Measurements from ENCODE around the gene TMEM247.
"Not testable (repeated sequence)": the region's sequence is repeated elsewhere in the genome, so short reads cannot be mapped to it uniquely, and the experiment has no call there.

TMEM247 gene

DNA sequence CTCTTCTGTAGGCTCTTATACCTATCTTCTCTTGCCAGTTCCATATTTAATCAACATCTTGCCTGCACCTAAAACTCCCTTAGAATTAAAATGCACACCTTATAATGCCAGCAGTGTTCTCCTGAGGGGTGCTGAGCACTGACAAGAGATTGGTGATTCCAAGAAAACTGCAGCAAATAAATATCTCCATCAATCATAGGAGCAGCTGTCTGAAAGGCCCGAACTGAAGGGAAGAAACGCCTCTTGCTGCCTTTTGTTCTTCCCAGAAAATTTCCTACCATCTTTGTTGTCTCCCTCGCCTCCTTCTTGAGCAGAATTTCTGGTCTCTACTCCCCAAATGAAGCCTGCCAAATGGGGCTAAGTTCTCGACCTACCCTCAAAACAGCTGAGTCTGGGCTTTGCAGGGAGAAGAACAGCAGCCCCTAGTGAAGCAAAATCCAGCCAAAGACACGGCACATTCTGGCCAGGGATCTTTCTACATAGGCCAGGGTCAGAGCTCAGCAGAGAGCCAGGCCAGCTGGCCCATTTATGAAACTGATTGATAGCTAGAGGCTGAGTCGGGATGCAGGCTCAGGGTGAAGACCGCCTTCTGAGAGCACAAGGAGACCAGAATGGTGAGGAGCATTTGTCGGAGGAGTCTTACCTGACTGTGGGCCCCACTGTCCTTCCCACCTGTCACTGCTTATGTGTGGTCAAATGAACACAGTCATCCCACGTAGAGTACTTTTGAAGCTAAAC is 20.4 kb upstream of the TMEM247 start:
- no peak for DNase-seq (ENCODE audit: low read depth in 2 of 2)

GRCh38 chr2:46459694-46460093 is 19.7 kb upstream of the TMEM247 start:
- no peak for DNase-seq (ENCODE audit: low read depth in 2 of 2)

GRCh38 chr2:46460241-46460921 is 19.0 kb upstream of the TMEM247 start:
- no peak for DNase-seq (ENCODE audit: low read depth in 2 of 2)

DNA sequence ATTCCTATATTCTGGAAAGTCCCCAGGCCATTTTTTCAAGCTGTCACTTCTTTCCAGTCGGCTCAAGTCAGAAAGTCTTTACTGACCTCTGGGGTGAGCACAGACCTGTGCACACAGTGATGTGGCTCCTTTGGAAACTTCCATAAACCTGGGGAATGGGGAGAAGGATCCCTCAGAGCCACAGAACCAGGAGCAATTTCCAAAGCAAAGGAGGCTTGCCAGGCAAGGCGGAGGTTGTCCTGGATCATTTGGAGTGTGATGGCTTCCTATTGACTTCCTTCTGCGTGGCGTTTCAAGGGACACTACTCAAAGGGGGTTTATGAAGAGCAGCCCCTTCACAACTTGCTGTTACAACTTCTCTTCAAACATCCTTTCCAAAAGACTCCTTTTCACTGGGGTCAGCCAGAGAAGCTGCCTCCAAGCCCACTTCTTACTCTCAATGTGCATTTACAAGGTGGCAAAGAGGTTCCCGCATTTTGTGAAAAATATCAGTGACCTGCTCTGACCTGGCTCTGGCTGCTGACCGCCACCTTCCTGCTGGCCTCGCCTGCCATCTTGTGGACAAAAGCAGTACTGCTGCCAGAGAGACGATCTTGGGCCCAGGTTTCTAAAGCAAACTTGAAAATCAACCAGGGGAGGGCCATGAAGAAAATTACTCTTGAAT is 18.2 kb upstream of the TMEM247 start:
- peak; percentile 67 to 76 for DNase-seq (ENCODE audit: low read depth in 2 of 2)

DNA sequence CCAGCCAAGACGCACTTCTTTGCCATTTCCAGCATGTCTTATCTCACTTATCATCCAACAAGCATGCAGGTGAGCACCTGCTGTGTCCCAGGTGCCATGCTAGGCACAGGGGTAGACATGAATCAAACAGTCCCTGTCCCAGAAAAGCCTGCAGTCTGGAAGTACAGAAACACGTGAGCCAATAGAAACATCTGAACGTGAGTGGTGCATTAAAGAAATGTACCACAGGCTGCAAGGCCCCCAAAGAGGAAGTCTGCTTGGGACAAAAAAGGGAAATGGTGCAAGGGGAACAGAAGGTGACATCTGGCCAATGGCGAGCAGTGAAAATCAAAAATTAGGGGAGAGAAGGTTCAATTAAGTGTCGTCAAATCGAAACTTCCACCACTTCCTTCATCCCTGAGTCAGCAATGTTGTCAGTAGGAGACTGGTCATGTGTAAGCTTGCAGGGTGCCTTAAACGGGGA is 17.6 kb upstream of the TMEM247 start:
- no peak for DNase-seq (ENCODE audit: low read depth in 2 of 2)

- no peak for DNase-seq (ENCODE audit: low read depth in 2 of 2)
These were observed 16.4 kb upstream of the TMEM247 start for GRCh38 chr2:46462936-46463335.

DNA sequence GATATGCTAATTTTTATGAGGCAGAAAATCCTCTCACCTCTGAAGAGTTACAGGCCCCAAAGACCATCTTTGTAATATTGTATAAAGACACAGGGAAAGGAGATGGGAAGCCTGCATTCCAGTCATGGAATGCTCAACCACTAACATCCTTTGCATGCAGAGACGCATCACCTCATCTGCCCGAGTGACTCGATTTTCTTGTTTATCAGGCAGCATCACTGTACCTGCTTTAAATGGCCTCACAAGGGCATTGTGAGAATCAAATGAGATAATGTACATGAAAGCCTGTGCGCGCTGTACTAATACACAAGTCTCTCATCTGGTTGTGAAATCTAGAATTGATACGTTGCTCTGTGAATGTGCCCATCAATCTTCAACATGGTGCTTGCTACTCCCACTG is 10.2 kb upstream of the TMEM247 start:
- DNase-seq (ENCODE audit: low read depth in 2 of 2), result no peak

- DNase-seq (ENCODE audit: low read depth in 2 of 2), result no peak
These were observed 9.7 kb upstream of the TMEM247 start for GRCh38 chr2:46469700-46470099.

DNA sequence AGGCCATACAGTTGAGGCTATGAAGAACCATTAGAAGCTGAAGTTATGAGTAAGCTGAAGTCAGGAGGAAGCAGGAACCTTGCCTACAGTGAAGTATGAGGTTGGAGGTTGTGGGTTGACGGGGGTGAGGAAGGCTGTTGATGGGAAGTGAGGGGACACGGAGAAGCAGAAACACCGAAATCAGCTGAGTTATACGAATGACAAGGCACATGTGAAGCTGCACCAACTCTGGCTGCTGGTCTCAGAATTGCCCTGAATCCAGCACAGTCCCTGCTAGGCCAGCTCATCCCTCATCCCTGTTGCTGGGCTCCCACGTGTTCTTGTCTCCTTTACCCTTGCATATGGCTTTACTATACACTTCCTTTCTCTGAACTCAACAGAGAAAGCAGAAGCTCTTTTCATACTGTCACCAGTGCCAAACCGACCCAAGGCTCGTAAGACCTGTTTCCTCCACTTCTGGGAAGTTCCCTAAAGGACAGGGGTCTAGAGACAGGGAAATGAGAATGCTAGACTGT is 9.2 kb upstream of the TMEM247 start:
- no peak for DNase-seq (ENCODE audit: low read depth in 2 of 2)

DNA sequence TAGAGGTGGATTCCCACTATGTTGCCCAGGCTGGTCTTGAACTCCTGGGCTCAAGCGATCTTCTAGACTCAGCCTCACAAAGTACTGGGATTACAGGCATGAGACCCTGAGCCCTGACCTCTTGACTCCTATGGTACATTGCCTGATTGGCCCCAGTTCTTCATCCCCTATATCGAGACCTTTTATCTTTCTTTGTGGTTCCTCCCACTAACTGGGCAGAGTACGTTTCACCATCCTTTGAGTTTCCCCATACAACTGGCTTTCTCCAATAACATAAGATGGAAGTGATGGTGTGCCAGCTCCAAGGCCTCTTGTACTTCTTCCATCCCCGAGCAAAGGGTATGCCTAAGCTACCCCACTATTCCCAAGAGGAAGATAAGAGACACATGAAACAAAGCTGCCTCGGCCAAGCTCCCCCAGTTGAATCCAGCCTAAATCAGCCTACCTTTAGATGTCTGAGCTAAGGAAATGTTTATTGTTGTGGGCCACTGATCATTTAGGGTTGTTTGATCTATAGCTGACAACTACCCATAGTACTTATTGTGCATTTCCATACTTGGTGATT is 8.3 kb upstream of the TMEM247 start:
- DNase-seq (ENCODE audit: low read depth in 2 of 2), result no peak

- DNase-seq (ENCODE audit: low read depth in 2 of 2), result no peak
These were observed 7.7 kb upstream of the TMEM247 start for GRCh38 chr2:46471697-46472096.

DNA sequence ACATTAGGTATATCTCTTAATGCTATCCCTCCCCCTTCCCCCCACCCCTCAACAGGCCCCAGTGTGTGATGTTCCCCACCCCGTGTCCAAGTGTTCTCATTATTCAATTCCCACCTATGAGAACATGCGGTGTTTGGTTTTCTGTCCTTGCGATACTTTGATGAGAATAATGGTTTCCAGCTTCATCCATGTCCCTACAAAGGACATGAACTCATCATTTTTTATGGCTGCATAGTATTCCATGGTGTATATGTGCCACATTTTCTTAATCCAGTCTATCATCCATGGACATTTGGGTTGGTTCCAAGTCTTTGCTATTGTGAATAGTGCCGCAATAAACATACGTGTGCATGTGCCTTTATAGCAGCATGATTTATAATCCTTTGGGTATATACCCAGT is 7.2 kb upstream of the TMEM247 start:
- not testable (repeated sequence) for DNase-seq (ENCODE audit: low read depth in 2 of 2)

DNA sequence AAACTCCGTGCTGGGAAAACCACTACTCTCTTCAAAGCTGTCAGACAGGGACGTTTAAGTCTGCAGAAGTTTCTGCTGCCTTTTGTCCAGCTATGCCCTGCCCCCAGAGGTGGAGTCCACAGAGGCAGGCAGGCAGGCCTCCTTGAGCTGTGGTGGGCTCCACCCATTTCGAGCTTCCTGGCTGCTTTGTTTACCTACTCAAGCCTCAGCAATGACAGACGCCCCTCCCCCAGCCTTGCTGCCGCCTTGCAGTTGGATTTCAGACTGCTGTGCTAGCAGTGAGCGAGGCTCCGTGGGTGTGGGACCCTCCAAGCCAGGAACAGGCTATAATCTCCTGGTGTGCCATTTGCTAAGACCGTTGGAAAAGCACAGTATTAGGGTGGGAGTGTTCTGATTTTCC is 1.9 kb upstream of the TMEM247 start:
- not testable (repeated sequence) for DNase-seq (ENCODE audit: low read depth in 2 of 2)

- DNase-seq (ENCODE audit: low read depth in 2 of 2), result no peak
These were observed 1.4 kb upstream of the TMEM247 start for GRCh38 chr2:46477925-46478324.

- DNase-seq (ENCODE audit: low read depth in 2 of 2), result no peak
These were observed 1.2 kb downstream of the TMEM247 start for GRCh38 chr2:46480562-46480961.

DNA sequence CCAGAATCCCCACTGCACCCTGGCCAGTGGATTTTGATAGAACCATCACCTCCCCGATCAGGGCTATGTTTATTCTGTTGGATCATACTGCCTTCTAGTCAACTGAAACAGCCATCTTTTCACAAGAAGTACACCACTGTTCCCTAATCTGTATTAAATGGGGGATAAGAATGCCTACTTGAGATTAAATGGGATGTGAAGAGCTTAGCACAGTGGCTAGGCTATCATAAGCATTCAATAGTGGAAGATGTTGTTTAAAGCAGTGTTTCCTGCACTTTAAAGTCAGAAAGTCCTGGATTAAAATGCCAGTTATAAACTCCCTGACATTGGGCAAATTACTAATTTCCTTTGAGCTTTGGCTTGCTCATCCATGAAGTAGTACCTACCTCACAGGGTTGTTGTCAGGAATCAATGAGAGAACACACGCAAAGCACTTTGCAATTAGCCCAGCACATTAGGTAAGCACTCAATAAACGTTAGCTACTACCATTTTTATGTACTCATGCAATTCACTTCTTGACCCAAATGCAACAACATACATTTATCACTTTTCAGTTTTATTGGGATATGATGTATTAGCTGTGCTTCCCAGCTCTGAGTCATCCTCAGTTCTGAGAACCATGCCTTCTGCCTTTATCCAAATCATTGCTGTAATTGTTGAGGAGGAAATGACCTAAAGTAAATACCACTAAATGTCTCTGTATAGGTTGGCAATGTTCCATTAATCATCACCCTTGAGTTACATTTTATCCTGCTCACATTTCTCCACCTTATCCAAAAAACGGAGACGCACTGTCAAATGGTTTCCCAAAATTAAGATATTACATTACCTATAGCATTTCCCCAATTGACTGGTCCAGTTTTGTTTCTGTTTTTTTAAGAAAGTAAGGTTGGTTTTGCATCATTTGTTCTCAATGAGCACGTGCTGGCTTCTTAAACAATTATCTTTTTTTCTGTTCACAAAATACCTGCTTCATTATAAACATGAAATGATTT is 2.1 kb downstream of the TMEM247 start:
- DNase-seq (ENCODE audit: low read depth in 2 of 2), result no peak

- DNase-seq (ENCODE audit: low read depth in 2 of 2), result no peak
These were observed 3.1 kb downstream of the TMEM247 start for GRCh38 chr2:46482490-46482889.

DNA sequence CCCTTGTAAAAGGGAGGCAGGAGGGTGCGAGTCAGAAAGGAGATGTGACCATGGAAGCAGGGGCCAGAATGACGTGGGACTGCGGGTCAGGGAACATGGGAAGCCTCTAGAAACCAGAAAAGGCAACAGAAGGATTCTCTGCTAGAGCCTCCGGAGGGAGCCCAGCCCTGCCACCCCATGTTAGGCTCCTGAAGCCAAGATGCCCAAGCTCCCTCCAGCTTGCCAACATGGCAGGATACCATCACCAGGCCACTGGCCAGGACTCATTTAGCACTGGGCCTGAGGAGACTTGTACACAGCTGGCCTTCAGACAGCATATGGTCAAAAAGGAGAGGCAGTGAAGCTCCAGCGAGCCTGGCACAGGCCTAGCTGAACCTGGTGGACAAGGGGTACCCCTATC is 5.6 kb downstream of the TMEM247 start:
- DNase-seq (ENCODE audit: low read depth in 2 of 2), result no peak

DNA sequence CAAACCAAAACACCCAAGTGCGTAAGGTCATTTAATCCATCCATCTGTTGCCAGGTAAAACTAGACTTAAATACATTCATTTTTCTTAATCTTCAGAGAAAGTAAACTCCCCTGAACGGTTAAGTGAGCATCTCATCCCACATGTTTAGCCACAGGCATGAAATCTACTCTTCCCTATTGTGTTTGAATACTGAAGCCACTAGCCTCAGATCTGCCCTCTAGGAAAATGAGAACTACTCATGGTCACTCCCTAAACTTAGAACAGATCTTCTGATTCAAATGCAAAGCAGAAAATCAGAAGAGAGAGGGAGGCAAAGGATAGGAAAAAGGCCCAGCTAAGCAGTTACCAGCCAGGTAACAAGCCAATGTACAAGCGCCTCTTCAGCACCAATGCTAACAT is 7.1 kb downstream of the TMEM247 start:
- DNase-seq (ENCODE audit: low read depth in 2 of 2), result no peak

GRCh38 chr2:46487667-46488335 is 8.4 kb downstream of the TMEM247 start:
- DNase-seq (ENCODE audit: low read depth in 2 of 2), result no peak

DNA sequence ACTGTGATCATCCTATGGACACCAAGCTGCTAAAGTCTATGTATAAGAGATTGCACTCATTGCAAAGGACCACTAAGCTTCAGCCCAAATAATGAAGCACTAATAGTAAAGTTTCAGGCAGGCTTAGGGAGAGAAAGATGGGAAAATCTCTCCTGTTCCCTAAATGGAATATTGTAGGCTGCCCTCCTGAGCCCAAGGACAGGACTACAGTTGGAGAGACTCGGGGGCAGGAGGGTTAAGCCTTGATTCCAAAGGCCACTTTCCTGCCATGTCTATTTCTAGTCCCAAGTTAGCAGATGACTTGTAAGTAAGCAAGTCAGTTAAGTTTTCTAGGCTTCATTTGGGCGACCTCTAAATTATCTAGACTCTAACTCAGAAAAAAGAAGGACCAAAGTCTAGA is 9.0 kb downstream of the TMEM247 start:
- DNase-seq (ENCODE audit: low read depth in 2 of 2), result no peak
